Measurements from ENCODE around the gene BCL2L11.

GRCh38 chr2:111119822-111120252 is 877 bp upstream of the BCL2L11 start:
- TF ChIP-seq CTCF (IDR thresholded peaks at IDR 0.05; ENCODE audit: insufficient read depth, low read length) = no peak
- TF ChIP-seq POLR2AphosphoS5 (IDR thresholded peaks at IDR 0.05; ENCODE audit: low read depth) = no peak

All from HL-60 (cell line).